ENCODE results near the gene TBC1D5.

GRCh38 chr3:17422636-17423035, 319.8 kb downstream of the TBC1D5 start:
- TF ChIP-seq, protein P1, sequence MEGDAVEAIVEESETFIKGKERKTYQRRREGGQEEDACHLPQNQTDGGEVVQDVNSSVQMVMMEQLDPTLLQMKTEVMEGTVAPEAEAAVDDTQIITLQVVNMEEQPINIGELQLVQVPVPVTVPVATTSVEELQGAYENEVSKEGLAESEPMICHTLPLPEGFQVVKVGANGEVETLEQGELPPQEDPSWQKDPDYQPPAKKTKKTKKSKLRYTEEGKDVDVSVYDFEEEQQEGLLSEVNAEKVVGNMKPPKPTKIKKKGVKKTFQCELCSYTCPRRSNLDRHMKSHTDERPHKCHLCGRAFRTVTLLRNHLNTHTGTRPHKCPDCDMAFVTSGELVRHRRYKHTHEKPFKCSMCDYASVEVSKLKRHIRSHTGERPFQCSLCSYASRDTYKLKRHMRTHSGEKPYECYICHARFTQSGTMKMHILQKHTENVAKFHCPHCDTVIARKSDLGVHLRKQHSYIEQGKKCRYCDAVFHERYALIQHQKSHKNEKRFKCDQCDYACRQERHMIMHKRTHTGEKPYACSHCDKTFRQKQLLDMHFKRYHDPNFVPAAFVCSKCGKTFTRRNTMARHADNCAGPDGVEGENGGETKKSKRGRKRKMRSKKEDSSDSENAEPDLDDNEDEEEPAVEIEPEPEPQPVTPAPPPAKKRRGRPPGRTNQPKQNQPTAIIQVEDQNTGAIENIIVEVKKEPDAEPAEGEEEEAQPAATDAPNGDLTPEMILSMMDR (conservative IDR thresholded peaks at IDR 0.05; ENCODE audit: low read depth, low read length): no peak
- TF ChIP-seq MAFK (IDR thresholded peaks at IDR 0.05; ENCODE audit: low read depth, low read length) (no peak), POLR2A (IDR thresholded peaks at IDR 0.05; ENCODE audit: low read depth, low read length) (no peak), MXI1 (IDR thresholded peaks at IDR 0.05; ENCODE audit: borderline replicate concordance, low read depth, low read length) (no peak), MAZ (IDR thresholded peaks at IDR 0.05; ENCODE audit: borderline replicate concordance, low read depth, low read length) (no peak), RAD21 (IDR thresholded peaks at IDR 0.05; ENCODE audit: low read length) (no peak), CHD1 (IDR thresholded peaks at IDR 0.05; ENCODE audit: low read depth, low read length) (no peak), CEBPB (IDR thresholded peaks at IDR 0.05; ENCODE audit: low read depth, low read length) (no peak), BHLHE40 (IDR thresholded peaks at IDR 0.05; ENCODE audit: low read depth, low read length) (no peak), RFX5 (IDR thresholded peaks at IDR 0.05; ENCODE audit: low read depth, low read length) (no peak), USF2 (IDR thresholded peaks at IDR 0.05; ENCODE audit: low read depth, low read length) (no peak), SMC3 (IDR thresholded peaks at IDR 0.05; ENCODE audit: low read depth, low read length) (no peak), NFE2L2 (IDR thresholded peaks at IDR 0.05; ENCODE audit: low read depth, low read length) (no peak)
- TF ChIP-seq, protein P2, sequence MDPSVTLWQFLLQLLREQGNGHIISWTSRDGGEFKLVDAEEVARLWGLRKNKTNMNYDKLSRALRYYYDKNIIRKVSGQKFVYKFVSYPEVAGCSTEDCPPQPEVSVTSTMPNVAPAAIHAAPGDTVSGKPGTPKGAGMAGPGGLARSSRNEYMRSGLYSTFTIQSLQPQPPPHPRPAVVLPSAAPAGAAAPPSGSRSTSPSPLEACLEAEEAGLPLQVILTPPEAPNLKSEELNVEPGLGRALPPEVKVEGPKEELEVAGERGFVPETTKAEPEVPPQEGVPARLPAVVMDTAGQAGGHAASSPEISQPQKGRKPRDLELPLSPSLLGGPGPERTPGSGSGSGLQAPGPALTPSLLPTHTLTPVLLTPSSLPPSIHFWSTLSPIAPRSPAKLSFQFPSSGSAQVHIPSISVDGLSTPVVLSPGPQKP (IDR thresholded peaks at IDR 0.05; ENCODE audit: borderline replicate concordance, low read depth, low read length): no peak

Data from IMR-90 (cell line).